ENCODE data around the gene MEIS2.

The MEIS2 gene

DNA sequence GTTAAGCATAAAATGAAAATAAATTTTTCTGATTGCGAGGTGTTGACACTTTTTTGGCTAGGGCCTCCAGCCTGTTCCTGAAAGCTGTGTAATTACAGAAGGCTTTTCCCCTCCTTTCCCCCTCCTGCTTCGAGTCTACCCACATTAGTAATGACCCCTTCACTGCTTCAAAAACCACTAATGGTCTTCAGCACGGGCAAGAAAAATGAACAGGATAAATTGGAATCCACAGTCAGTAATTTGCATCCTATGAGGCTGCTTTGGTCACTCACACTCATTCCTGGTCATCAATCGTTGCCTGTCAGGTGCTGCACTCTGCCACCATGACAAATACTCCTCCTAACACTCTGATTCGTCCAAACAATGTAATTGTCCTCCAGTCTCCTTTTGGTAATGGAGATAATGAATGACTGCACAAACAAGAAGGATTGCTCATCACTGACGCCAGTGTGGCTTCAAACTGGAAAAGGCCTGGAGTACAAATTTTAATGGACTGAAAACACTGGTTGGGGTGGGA lies 148.6 kb downstream of the MEIS2 start (continued):
- TF ChIP-seq KLF7 (tag by site-specific recombination; IDR thresholded peaks at IDR 0.05; ENCODE audit: borderline replicate concordance) (no peak), ZNF768 (tag by site-specific recombination; IDR thresholded peaks at IDR 0.05) (no peak), HOXD13 (CRISPR knock-in tag; IDR thresholded peaks at IDR 0.05; ENCODE audit: borderline replicate concordance) (no peak), TSHZ1 (tag by site-specific recombination; IDR thresholded peaks at IDR 0.05; ENCODE audit: borderline replicate concordance) (peak; percentile 95), ZNF248 (tag by site-specific recombination; IDR thresholded peaks at IDR 0.05) (no peak), ZNF560 (tag by site-specific recombination; IDR thresholded peaks at IDR 0.05; ENCODE audit: borderline replicate concordance) (no peak), ZNF404 (tag by site-specific recombination; IDR thresholded peaks at IDR 0.05) (no peak), ZNF521 (tag by site-specific recombination; IDR thresholded peaks at IDR 0.05) (no peak), IKZF3 (tag by site-specific recombination; IDR thresholded peaks at IDR 0.05) (peak; percentile 69)
- TF ChIP-seq, protein P1, sequence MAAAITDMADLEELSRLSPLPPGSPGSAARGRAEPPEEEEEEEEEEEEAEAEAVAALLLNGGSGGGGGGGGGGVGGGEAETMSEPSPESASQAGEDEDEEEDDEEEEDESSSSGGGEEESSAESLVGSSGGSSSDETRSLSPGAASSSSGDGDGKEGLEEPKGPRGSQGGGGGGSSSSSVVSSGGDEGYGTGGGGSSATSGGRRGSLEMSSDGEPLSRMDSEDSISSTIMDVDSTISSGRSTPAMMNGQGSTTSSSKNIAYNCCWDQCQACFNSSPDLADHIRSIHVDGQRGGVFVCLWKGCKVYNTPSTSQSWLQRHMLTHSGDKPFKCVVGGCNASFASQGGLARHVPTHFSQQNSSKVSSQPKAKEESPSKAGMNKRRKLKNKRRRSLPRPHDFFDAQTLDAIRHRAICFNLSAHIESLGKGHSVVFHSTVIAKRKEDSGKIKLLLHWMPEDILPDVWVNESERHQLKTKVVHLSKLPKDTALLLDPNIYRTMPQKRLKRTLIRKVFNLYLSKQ (tag by site-specific recombination; IDR thresholded peaks at IDR 0.05; ENCODE audit: borderline replicate concordance) = no peak

DNA sequence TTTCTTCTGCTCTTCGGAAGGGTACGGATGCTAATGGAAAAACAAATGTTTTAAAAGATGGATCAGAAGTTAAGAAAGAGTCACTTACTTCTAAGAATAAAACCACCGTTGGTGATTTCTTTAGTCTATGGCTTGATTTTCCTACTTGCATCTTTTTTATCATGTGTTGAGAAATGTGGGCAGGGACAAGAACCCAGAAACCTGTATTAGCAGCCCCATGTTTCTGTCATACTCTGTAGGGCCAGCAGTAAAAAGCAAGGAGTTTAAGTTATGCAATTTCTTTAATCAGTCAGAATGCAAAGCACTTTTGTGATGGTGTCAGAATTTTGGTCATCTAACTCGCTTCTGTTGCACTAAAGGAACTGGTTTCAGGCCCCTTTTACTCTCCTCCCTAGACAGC lies 150.0 kb downstream of the MEIS2 start:
- CTCF ChIA-PET = no interaction called here
- H3K4me1 ChIP-seq (ENCODE audit: control insufficient read depth, insufficient read depth, low read length) = peaks cover 34% of the 10 kb centered on the region
- TF ChIP-seq ZNF610 (tag by site-specific recombination; IDR thresholded peaks at IDR 0.05; ENCODE audit: borderline replicate concordance) (no peak), ZBTB20 (tag by site-specific recombination; IDR thresholded peaks at IDR 0.05) (peak; percentile 74)
- H3K9me3 ChIP-seq (ENCODE audit: control insufficient read depth, insufficient read depth, low read depth, low read length) = no peaks in the 10 kb centered on the region
- H3K36me3 ChIP-seq (ENCODE audit: control insufficient read depth in 2 of 2, insufficient read depth in 1 of 2, low read length in 2 of 2) = no peaks in the 10 kb centered on the region
- no peak overlapping the region for H3K27ac ChIP-seq (ENCODE audit: extremely low read depth, low read depth, low read length)
- no peak overlapping the region for H3K4me3 ChIP-seq (ENCODE audit: low read depth, low read length)
- POLR2A ChIA-PET = no interaction called here

DNA sequence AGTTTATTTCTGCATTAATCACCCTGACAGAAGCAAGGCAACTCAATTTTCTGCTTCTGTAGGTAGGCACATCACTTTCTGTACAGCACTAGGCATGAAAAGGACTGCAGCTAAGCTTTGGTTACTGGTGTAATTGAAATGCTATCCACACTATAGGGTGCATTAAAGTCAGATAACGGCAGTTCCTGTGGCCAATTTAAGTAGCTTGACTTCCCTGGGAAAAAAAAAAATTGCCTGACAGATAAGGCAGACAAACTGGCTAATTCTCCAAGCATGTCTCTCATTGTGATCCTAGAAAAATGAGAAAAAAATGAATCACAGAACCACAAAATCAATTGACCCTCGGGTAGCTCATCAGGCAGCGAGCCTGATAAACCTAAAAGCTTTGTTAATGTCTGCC lies 151.4 kb downstream of the MEIS2 start:
- Histone ChIP-seq H3K4me3 (ENCODE audit: low read depth, low read length) (no peak overlapping the region), H3K27ac (ENCODE audit: extremely low read depth, low read depth, low read length) (no peak overlapping the region; the same call in 1 of the 2 replicates), H3K36me3 (ENCODE audit: control insufficient read depth in 2 of 2, insufficient read depth in 1 of 2, low read length in 2 of 2) (no peaks in the 10 kb centered on the region), H3K4me1 (ENCODE audit: control insufficient read depth, insufficient read depth, low read length) (peaks cover 34% of the 10 kb centered on the region), H3K9me3 (ENCODE audit: control insufficient read depth, insufficient read depth, low read depth, low read length) (no peaks in the 10 kb centered on the region)
- ChIA-PET POLR2A (no interaction called here), CTCF (no interaction called here)
- TF ChIP-seq FEZF1 (tag by site-specific recombination; IDR thresholded peaks at IDR 0.05) (peak; percentile 98), ZNF23 (tag by site-specific recombination; IDR thresholded peaks at IDR 0.05; ENCODE audit: borderline replicate concordance) (no peak), PRDM6 (tag by site-specific recombination; IDR thresholded peaks at IDR 0.05) (peak; percentile 91), ZIC2 (tag by site-specific recombination; IDR thresholded peaks at IDR 0.05) (peak; percentile 22; the same call in 1 of the 2 replicates), GLIS1 (tag by site-specific recombination; IDR thresholded peaks at IDR 0.05) (no peak), OSR2 (tag by site-specific recombination; IDR thresholded peaks at IDR 0.05) (peak; percentile 79)
- TF ChIP-seq, protein P2, sequence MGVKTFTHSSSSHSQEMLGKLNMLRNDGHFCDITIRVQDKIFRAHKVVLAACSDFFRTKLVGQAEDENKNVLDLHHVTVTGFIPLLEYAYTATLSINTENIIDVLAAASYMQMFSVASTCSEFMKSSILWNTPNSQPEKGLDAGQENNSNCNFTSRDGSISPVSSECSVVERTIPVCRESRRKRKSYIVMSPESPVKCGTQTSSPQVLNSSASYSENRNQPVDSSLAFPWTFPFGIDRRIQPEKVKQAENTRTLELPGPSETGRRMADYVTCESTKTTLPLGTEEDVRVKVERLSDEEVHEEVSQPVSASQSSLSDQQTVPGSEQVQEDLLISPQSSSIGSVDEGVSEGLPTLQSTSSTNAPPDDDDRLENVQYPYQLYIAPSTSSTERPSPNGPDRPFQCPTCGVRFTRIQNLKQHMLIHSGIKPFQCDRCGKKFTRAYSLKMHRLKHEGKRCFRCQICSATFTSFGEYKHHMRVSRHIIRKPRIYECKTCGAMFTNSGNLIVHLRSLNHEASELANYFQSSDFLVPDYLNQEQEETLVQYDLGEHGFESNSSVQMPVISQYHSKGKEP (tag by site-specific recombination; IDR thresholded peaks at IDR 0.05) = 0 out of 2 replicates have a peak, but pooled peaks have one; percentile 17

Measured in HEK293 (cell line).